ENCODE results near the gene SLIT3. TPM values are rescaled to one million over a fixed set of nuclear protein-coding genes. Genes with fewer than 3 reads are reported as not detected.

SLIT3 gene
- polyA plus RNA-seq, 3 donors, result 49.7 to 63.8 (median 49.7) TPM

DNA sequence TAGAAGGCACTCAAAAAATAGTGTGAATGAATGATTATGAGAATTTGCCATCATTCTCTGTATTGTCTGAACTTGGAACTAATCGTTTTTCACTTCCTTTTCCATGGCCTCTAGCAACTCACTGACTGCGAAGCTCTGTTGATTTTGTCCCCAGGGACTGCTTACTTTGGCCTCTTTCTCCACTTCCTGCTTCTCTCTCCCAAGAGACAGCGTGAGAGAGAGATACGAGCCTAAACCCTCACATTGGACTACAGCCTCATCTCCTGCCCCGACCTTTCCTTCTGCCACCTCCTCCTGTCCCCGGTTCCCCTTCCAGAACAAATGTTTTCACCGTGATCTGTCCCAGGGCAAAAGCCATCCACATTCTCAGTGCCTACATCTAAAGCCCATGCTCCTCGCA is 421.0 kb downstream of the SLIT3 start:
- DNase-seq (ENCODE audit: extremely low read depth in 1 of 11, low read depth in 9 of 11, low spot score in 4 of 11), result no peak

DNA sequence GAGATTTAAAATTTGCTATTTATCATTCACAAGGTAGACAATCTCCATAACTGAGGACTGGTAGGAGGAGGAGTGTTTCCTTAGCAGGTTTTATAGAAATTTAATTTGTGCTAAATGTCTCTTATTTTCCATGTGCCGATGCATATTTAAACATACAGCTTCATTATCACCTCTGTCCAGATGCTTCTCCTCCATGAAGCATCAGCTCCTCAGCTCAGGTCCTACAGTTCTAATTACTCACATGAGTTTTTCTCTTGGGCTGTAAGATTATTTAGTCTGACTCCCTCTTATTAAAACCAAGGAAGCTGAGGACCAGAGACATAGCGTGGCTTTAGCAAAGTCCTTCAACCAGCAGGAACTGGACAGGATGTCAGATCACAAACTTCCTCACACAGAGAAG is 421.6 kb downstream of the SLIT3 start:
- no peak for DNase-seq (ENCODE audit: extremely low read depth in 1 of 11, low read depth in 9 of 11, low spot score in 4 of 11)

DNA sequence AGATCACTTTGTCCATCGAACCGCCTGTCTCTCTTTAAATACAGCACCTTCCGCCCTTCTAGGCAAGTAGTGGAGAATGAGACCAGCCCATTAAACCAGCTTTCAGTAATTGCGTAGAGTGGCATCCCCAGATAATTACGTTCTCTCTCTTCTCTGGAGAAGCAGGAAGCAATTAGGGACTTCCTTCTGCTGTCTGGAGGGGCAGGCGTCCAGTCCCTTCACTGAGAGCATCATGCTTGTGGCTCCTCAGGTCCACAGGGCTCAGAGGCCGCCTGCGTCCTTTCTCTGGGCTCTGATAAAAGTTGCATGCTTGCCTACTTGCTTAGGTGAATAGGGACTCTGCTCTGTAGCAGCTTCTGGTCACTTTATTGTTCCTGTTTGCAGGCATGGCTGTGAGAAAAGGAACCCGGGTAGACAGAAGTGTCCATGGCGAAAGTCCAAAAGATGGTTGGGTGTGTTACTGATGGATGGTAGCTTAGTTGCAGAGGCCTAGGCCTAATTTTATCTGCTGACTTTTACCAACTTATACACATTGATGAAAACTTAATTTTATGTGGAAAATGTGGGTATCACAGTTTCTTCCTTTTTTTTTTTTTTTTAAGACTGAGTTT is 422.7 kb downstream of the SLIT3 start:
- no peak for DNase-seq (ENCODE audit: extremely low read depth in 1 of 11, low read depth in 9 of 11, low spot score in 4 of 11)

DNA sequence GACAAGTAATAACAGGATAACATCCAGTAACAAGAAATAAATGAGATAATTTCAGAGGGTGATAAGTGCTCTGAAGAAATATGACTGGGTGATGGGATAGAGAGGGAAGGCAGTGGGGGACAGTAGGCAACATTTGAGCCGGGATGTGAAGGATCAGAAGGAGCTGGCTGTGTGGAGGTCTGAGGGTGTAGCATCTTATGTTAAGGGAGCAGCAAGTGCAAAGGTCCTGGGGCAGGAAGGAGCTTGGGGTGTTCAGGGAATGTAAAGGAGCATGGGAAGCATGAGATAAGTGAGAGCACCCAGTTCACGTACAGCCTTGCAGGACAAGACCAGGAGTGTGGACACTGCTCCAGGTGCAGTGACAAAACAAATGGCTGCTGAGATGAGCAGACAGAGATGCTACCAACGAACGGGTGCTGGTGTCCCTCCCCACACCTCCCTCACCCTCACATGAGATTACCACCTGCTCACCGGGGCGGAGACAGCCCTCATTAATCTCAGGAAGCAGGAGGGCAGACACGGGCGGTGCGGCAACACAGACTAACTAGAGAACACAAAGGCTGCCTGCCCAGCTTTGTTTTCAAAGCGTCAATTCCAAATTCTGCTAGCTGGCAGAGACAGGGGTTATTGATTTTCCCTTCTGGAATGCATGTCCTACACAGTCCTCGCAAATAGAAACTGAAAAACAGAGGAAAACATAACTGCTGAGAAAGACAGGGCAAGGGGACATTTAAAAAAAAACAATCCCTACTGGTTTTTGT is 423.6 kb downstream of the SLIT3 start:
- DNase-seq (ENCODE audit: extremely low read depth in 1 of 11, low read depth in 9 of 11, low spot score in 4 of 11), result peak in 4 of 11 donors; percentile 52 to 65 (median 55)

DNA sequence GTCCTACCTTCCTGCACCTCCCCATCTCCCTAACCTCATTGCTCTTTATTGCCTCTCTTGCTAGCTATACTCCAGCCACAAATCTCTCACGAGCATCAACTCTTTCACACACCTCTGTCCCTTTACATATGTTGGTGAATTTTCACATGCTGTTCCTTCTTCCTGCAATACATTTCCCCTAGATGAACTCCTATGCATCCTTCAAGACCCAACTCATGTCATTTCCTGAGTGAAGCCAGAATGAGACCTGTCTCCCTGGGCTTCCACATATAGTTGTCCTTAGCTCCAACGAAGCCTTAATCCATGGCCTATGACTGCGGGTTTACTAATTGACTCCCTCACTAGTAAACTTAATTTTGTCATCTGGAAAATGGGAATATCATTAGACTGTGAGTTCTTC is 424.5 kb downstream of the SLIT3 start:
- no peak for DNase-seq (ENCODE audit: extremely low read depth in 1 of 11, low read depth in 9 of 11, low spot score in 4 of 11)

DNA sequence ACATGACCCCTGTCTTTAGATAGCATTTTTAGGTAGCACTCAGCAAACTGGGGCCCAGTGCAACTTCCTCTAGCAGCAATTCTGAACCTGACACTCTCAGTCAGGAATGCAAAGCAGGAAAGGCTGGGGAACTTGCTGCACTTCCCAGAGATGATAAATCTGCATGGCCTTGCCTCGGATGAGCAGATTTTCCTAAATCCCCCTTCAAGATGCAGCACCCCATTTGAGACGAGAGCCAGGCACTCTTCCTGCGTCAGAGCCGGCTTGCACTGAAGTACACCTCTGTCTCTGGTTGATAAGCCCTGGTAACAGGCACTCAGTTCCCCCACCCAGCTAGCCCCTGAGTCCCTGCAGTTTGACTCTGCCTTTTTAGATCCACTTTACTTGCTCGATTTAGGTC is 425.1 kb downstream of the SLIT3 start:
- DNase-seq (ENCODE audit: extremely low read depth in 1 of 11, low read depth in 9 of 11, low spot score in 4 of 11), result no peak

DNA sequence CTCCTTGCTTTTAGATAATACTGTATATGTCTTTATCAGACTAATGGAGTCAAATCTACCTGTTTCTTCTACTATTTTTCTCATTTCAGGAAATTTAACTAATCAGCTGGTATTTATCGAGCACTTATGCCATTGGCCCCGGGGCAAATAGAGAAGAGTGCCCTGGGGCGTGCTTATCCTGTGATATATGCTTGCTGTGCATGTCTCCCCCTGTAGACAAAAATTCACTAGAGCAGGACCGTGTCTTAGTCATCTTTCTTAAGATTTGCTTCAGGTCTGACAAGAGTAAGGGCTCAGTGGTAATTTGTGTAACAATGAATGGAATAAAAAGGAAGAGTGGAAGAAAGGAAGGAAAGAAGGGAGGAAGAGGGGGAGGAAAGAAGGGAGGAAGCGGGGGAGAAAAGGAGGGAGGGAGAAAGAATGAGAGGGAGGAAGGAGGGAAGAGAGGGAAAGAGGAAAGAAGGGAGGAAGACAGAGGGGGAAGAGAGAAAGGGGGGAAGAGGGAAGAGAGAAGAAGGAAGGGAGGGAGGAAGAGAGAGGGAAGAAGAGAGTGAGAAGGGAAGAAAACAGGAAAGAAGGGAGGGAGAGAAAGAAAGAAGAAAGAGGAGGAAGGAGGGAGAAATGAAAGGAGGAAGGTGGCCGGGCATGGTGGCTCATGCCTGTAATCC is 426.1 kb downstream of the SLIT3 start:
- no peak for DNase-seq (ENCODE audit: extremely low read depth in 1 of 11, low read depth in 9 of 11, low spot score in 4 of 11)

DNA sequence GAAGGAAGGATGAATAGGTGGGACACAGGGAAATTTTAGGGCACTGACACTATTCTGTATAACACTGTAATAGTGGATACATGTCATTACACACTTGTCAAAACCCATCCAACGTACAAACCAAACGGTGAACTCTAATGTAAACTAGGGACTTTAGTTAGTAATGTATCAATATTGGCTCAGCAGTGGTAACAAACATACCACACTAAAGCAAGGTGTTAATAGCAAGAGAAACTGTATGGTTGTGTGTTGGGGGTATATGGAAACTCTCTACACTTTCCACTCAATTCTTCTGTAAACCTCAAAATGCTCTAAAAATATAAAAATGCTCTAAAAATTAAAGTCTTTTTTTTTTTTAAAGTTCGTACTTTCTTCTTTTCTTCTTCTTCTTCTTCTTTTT is 428.7 kb downstream of the SLIT3 start:
- DNase-seq (ENCODE audit: extremely low read depth in 1 of 11, low read depth in 9 of 11, low spot score in 4 of 11), result no peak

DNA sequence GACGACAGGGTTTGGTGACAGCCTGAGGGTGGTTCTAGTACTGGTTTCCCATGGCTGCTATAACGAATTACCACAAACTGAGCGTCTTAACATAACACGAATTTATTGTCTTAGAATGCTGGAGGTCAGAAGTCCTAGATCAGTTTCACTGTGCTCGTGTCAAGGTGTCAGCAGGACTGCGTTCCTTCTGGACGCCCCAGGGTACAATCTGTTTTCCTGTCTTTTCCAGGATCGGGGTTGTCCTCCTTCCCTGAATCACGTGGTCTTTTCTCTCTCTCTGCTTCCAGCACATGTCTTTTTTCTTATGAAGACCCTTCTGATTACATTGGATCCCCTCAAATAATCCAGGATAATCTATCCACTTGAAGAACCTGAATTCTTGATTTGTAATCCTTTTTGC is 430.0 kb downstream of the SLIT3 start:
- no peak for DNase-seq (ENCODE audit: extremely low read depth in 1 of 11, low read depth in 9 of 11, low spot score in 4 of 11)

DNA sequence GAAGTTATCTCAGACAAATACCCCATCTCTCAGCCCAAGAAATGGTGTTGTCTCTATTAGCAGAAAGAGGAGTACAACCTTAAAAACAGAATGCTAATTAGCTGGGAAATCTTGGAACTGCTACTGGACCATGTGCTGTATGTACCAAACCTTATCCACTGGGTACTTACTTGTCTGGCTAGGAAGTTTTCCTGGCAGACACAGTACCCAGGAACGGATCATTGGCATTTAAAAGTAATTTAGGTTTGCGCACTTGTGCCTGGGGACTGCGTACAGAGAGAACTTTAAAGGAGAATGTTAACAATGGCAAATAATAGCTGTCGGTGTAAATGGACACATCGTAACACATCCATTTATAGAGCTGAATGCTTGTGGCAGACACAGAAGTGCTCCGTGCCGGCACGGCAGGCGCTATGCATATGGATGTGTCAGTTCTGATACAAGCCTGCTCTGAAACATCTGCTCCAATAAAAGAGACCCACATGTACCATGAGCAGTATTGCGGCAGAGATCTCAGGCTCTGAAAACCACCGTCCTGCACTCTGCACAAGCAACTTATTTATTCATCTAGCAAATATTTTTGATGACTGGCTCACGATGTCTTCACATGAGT is 431.2 kb downstream of the SLIT3 start:
- no peak for DNase-seq (ENCODE audit: extremely low read depth in 1 of 11, low read depth in 9 of 11, low spot score in 4 of 11)

DNA sequence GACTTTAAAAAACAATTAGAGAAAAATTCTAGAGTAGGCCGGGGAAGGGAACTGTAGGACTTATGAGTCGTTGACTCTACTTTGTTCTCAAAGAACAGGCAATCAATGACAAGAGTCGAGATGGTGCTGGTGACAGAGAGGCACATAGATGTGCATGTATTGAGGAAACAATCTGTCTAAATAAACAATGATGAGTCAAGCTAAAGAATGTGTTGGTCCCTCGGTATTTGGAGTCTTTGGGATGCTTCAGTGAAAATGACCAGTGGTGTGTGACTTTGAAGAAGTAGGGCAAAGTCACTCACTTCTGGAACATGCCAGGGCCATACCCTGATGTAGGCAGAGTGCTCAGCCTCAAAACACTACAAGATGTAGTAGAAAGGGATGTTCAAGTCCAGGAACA is 433.7 kb downstream of the SLIT3 start:
- no peak for DNase-seq (ENCODE audit: extremely low read depth in 1 of 11, low read depth in 9 of 11, low spot score in 4 of 11)

DNA sequence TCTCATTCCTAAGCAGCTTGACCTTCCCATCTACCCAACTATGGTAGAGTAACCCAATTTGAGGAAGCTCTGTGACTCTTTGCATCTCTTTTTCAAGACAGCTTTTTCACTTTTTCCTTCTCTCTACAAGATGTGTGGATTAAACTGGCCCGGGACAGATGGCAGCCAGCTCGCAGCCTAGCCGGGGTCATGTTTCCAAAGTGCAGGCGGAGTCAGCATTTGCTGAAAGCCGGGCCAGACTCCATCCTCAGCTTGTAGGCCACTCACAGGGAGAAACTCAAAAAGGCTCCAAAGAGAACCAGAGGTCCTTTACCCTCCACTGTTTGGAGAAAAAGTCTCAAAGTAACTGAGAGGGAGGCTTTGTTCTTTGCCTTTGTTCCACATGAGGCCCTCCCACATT is 435.0 kb downstream of the SLIT3 start:
- no peak for DNase-seq (ENCODE audit: extremely low read depth in 1 of 11, low read depth in 9 of 11, low spot score in 4 of 11)

DNA sequence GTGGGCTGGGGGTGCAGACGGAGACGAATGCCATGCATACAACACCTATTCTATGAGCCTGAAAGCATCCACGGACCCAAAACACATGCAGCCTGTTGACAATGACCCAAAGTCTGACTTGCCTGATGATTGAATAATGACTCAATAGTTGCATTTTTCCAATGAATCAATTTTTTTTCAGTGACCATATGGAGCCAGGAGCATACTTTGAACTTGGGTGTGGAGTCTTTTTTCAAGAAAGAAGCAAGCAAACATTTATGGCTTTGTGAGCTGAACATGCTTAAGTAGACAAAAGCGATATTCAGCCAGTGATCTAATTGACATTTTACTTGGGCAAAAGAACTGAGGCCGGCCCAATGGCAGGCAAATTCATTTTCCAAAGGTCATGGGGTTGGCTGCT is 437.9 kb downstream of the SLIT3 start:
- DNase-seq (ENCODE audit: extremely low read depth in 1 of 11, low read depth in 9 of 11, low spot score in 4 of 11), result no peak

DNA sequence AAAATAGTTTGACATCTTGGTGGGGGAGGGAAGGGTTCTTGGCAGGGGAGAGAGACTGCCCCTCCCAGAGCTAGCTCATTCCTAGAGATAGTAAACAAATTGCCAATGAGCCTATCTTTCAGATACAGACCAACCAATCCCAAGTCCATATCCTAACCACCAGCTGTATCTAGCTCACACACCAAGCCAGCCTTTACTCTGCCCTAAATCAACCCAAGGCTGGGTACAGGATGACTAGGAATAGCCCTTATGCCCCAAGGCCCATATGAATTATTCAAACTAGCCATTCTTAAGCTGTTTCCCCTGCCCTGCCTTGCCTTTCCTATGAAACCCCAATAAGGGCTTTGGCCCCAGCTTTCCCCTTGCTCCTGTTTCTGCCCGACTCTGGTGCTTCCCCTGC is 440.4 kb downstream of the SLIT3 start:
- no peak for DNase-seq (ENCODE audit: extremely low read depth in 1 of 11, low read depth in 9 of 11, low spot score in 4 of 11)

DNA sequence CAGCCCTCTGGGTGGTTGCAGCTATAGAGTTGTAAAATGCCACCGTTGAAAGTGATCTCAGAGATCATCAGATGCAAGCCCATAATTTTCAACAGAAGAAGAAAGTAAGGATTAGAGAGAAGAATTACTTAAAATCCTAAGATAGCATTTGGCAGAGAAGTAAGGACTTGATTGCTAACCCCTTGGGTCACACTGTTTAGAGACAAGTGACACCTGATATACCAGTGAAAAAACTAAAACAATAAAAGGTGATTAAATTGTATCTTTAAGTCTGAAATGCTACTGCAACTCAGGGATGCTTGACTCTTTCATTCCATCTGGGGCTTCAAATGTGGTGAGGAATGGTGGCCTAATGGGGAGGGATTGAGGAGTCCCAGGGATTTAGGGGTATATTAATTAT is 440.9 kb downstream of the SLIT3 start:
- no peak for DNase-seq (ENCODE audit: extremely low read depth in 1 of 11, low read depth in 9 of 11, low spot score in 4 of 11)

DNA sequence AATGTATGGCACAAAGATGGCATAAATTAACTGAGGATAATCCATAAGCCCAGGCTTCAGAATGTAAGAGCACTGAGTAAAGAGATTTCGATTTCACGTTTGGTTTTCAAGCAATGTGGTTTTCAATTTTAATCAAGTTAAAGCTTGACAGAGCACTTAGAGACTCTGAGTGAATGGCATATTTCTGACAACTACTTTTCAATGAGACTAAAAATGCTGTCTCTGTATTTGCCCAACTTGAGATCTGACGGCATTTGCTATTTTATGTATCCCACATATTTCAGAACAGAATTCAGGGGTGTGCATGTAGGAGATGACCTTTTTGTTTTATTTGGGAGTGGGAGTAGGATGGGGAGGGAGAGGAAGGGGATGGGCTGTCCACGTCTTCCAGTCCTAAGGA is 441.5 kb downstream of the SLIT3 start:
- DNase-seq (ENCODE audit: extremely low read depth in 1 of 11, low read depth in 9 of 11, low spot score in 4 of 11), result no peak

DNA sequence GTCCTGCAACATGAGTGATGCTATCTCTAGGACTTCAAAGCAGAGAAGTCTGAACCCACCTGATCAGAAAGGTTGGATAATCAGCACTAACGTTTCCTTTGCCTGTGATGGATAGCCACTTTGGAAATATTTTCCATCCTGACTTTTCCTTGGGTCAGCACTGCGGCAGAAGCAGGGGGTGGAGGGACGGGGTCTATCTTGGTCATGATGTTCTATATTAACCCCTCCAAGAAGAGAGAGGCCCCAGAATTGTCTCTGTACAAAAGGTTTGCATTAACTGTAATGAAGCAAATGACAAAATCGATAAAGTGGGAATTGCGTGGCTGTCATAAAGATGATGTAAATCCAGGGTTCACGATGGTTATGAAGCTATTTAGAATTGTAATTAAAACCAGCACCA is 441.9 kb downstream of the SLIT3 start:
- DNase-seq (ENCODE audit: extremely low read depth in 1 of 11, low read depth in 9 of 11, low spot score in 4 of 11), result no peak

DNA sequence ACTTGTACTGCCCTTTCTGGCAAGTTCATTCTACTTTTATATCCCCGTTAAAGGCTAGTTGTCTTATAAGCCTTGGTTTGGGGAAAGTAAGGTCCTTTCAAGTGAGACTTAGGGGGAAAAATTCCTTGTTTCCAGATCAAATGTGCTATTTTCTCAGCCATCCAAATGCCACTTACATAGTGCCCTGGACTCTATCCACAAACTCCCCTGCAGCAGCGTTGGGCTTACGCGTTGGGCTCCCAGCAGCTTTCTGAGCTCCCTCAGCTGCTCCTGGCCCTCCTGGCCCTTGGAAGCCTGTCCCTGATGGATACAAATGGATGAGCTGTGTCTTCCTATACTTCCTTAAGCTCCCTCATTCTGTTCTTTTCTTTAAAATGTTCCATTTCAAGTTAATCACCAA is 442.6 kb downstream of the SLIT3 start:
- no peak for DNase-seq (ENCODE audit: extremely low read depth in 1 of 11, low read depth in 9 of 11, low spot score in 4 of 11)

DNA sequence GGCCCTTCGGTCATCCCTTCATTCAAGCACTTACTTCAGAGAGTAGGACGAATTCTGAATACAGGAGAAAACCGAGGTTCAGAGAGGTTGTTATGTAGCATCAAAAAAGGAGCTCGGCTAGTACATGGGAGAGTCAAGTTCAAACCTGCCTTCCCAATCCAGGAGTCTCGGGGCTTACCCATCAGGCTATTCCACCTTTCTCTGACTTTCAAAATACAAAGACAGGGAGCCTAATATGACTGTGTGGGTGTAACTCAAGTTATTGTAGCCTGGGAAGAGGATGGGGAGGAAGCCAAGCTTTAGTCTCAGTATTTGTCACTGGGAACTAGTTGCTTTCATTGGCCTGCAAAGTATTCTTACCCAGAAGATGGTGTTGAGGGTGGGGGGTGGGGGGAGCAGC is 447.0 kb downstream of the SLIT3 start:
- no peak for DNase-seq (ENCODE audit: extremely low read depth in 1 of 11, low read depth in 9 of 11, low spot score in 4 of 11)

DNA sequence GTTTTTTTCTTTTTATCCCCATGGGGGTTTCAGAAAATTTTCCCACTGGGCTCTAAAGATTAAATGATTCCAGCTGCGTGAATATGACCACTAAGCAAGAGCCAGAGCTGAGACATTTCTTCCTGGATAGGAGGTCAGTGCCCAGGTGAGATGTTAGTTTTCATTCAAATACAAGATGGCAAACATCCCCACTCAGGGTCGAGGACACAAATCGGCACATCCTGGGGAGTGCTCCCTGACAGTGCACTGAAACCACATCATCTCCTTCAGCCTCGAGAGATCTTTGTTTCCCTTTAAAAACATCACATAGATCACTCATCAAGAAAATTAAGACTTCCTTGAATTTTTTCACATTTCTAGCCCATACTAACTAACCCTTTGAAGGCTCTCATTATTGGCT is 448.6 kb downstream of the SLIT3 start:
- no peak for DNase-seq (ENCODE audit: extremely low read depth in 1 of 11, low read depth in 9 of 11, low spot score in 4 of 11)
